Measurements from ENCODE around the gene PAX5.

DNA sequence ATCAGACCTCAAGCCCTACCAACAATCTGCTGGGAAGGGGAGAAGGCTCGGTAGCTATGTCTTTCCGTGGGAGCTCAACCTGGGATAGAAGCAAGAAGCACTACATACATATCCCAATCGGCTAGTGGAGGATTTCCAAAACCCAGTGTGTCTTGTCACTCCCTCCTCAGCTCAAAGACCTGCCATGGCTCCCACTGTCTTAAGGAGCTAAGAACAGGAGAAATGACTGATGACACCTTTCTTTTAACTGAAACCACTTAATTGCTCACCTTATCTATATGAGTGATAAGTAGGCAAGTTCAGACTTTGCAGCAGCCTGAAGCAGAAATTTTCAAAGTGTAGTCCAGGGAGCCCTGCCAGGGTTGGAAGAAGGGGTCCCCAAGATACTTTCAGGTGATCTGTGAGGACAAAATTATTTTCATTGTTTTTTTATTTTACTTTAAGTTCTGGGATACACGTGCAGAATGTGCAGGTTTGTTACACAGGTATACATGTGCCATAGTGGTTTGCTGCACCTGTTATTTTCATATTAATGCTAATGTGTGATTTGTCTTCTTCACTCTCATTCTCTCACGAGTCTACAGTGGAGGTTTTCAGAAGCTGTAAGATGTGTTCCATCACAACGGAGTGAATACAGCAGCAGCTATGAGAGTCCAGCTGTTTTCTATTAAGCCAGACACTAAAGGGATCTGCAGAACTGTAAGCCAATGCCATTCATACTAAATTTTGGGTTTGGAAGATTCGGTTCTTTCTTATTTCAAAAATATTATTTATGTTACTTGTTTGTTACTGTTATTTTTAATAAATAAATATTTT is 41.4 kb downstream of the PAX5 start:
- TF ChIP-seq CTCF (IDR thresholded peaks at IDR 0.05) (no peak), POLR2A (IDR thresholded peaks at IDR 0.05) (no peak)

Data from esophagus squamous epithelium (tissue), 4 donors.